HG02763 (cell line): ENCODE data around the gene RNFT2.
"Not testable (repeated sequence)": the region's sequence is repeated elsewhere in the genome, so short reads cannot be mapped to it uniquely, and the experiment has no call there.

Source experiments
- ATAC-seq: cut with Tn5 transposase; IDR thresholded peaks from one replicate; pipeline ENCODE4 v1.9.1; 2021; ENCODE audit warnings: mild to moderate bottlenecking, moderate library complexity; ENCODE audit not compliant: unreplicated experiment

Gene RNFT2

GRCh38 chr12:116742787-116743186 lies 4.7 kb downstream of the RNFT2 start:
- not testable (repeated sequence) for ATAC-seq

GRCh38 chr12:116744766-116745165 lies 6.7 kb downstream of the RNFT2 start:
- no peak for ATAC-seq

DNA sequence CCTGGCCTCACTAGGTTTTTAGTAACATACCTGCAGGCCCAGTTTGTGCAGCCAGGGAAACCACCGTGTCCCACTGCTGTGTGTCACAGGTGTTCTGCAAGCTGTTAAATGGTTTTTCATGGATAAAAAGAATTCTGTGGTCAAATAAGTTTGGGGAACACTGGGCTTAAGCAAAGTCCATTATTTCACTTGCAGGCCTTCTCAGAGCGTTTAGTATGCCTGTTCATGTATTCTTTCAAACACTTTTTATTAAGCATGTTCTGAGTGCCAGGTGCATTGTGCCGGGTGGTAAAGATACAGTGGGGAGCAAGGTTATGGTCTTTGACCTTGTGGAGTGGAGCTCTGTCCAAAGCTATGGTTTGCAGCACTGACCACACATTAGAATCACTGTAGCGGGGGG lies 7.4 kb downstream of the RNFT2 start:
- no peak for ATAC-seq

DNA sequence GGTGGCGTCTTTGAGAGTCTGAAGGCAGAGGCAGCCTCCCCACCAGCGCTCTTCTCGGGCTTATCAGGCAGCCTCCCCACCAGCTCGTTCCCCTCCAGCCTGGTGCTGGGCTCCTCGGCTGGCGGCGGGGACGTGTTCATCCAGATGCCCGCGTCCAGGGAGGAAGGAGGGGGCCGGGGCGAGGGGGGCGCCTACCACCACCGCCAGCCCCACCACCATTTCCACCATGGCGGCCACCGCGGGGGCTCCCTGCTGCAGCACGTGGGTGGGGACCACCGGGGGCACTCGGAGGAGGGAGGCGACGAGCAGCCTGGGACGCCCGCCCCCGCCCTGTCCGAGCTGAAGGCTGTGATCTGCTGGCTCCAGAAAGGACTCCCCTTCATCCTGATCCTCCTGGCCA lies 11.8 kb downstream of the RNFT2 start:
- no peak for ATAC-seq

DNA sequence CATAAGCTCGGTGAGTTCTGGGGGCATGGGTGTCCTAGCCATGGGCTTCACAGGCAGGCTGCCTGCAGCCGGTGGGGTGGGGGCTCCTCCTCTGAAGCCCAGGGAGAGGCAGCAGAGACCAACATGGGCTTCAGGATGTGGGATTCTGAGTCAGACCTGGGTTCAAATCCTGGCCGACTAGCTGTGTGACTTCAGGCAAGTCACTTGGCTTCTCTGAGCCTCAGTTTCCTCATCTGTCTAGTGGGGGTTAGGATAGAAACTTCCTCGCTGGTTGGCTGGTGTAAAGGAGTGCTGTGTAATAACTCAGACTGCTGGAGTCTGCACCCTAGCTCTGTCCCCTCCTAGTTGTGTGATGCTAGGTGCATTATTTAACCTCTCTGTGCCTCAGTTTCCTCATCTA lies 12.2 kb downstream of the RNFT2 start:
- no peak for ATAC-seq

DNA sequence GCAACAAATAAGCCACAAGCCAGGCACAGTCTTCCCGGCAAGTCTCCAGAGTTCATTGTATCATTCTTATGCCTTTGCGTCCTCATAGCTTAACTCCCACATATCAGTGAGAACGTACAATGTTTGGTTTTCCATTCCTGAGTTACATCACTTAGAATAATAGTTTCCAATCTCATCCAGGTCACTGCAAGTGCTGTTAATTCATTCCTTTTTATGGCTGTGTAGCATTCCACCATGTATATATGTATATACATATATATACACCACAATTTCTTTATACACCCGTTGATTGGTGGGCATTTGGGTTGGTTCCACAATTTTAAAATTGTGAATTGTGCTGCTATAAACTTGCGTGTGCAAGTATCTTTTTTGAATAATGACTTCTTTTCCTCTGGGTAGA lies 16.0 kb downstream of the RNFT2 start:
- ATAC-seq = not testable (repeated sequence)

- not testable (repeated sequence) for ATAC-seq
Measured at GRCh38 chr12:116754783-116755182, 16.7 kb downstream of the RNFT2 start.

DNA sequence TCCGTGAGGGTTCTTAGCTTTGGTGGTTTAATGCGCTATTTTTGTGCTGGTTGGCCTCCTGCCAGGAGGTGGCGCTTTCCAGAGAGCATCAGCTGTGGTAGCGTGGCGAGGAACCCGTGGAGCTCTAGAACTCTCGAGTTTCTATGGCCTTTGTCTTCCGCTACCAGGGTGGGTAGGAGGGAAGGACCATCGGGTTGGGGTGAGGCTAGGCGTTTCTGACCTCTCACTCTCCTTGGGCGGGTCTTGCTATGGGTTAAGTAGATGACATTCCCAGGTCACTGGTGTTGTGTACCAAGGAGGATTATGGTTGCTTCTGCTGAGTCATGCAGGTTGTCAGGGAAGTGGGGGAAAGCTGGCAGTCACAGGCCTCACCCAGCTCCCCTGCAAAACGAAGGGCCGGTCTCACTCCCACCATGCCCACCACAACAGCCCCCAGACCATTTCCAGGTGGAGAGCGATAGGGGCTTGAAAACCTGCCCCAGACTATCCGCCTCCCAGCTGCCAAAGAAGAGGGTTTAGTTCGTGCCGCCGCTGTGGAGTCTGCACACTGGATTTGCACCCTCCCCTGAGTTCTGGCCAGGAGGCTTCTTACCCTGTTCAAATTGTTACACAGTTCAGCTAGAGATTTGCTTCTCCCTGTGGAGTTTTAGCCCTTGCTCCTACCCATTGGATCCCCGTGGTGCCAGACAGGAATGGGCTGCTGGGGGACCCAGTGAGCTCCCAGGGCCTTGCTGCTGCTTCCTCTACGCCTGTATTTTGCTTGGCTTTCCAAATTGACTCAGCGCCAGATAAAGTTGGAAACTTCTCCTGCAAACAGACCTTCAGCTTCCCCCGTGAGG lies 21.9 kb downstream of the RNFT2 start:
- ATAC-seq = no peak

DNA sequence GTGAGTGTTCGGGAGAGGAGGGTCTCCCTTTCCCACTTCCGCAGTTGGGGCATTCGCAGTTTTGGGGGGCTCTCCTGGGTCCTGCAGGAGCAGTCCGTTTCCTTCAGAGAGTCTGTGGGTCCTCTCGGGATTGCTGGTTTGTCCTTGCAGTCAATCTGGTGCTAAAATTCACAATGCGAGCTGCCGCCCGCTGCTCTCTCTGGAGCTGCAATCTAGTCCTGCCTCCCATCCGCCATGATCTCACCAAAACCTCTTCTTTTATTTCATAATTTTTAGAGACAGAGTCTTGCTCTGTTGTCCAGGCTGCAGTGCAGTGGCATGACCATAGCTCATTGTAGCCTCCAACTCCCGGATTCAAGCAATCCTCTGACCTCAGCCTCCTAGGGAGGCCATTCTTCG lies 22.5 kb downstream of the RNFT2 start:
- no peak for ATAC-seq

- no peak for ATAC-seq
Measured at GRCh38 chr12:116761499-116761898, 23.4 kb downstream of the RNFT2 start.

DNA sequence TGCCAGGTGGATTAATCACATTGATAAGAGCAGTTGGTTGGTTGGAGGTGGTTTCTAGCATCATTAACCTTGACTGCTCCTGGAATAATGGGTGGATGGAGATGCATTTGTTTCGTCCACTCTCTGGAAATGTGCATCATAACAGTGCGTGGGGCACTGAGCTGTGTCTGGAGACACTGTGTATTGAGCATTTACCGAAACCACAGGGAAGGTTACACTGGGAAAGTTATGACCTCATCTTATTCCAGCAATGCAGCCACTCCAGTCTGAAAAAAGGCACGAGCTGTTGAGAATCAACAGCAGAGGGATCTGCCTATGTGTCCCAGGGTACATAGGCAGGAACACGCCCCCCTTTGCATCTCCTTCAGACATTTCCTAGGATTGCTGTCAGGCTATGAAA lies 27.2 kb downstream of the RNFT2 start:
- no peak for ATAC-seq

GRCh38 chr12:116766285-116766684 lies 28.2 kb downstream of the RNFT2 start:
- no peak for ATAC-seq

- no peak for ATAC-seq
Measured at GRCh38 chr12:116766746-116767145, 28.6 kb downstream of the RNFT2 start.

DNA sequence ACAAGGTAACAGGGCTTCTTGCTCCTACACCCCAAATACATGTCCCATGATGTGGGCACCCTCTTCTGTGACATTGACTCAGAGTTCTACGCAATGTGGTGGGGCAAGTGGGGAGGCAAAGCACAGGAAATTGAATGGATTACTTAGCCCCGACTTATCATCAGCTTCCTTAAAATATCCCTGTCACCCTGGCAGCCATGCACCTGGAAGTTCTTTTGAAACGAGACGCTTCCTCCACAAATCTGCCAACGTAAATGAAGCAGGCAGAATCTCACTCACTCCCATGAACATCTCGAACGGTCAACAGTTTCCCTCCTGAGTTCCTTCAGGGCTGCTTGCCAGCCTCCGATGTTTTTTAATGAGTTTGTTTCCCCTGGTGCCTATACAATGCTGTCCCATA lies 33.5 kb downstream of the RNFT2 start:
- no peak for ATAC-seq

GRCh38 chr12:116773276-116773731 lies 35.2 kb downstream of the RNFT2 start:
- no peak for ATAC-seq

DNA sequence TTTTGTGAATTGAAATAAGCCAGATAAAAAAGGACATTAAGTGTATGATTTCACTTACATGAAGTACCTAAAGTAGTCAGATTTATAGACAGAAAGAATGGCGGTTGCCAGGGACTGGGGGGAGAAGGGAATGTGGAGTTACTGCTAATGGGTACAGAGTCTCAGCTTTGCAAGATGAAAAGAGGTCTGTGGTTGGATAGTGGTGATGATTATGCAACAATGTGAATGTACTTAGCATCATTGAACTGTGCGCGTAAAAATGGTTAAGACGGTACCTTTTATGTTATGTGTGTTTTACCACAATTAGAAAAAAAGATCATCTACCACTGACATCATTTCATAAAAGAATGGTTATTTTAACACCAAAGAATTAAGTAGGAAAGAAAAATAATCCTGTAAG lies 35.9 kb downstream of the RNFT2 start:
- ATAC-seq = no peak

GRCh38 chr12:116777245-116777644 lies 39.1 kb downstream of the RNFT2 start:
- ATAC-seq = no peak

GRCh38 chr12:116779597-116779996 lies 41.5 kb downstream of the RNFT2 start:
- no peak for ATAC-seq

GRCh38 chr12:116780942-116781341 lies 42.8 kb downstream of the RNFT2 start:
- ATAC-seq = no peak

DNA sequence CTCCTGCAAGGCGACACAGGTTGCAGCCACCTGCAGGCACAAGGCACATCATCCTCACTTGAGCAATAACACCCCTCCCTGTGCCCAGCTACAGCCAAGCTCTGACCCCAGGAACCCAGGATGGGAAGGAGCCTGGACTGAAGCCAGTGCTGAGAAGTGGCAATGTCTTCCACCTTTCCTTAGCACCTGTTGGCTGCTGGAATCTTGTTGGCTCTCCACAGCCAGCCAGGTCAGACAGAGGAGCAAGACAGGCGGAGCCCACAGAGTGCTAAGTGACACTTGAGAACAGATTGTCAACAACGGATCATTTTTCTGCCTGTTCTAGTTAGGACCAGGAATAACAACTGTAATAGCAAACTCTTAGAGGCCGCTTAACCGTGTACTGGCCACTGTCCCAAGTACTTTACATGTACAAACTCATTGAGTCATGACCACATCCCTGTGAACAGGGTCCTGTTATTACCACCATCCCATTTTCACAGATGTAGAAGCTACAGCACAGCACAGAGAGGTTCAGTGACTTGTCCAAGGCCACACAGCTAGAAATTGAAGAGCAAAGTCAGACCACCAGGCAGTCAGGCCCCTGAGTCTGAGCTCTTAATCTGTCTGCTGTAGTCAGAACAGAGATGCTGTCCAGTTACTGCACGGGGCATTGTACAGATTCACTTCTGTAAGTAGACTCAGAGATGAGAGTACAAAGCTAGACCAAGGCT lies 45.6 kb downstream of the RNFT2 start:
- no peak for ATAC-seq

- ATAC-seq = no peak
Measured at GRCh38 chr12:116784238-116784612, 46.1 kb downstream of the RNFT2 start.

- not testable (repeated sequence) for ATAC-seq
Measured at GRCh38 chr12:116789562-116789961, 51.4 kb downstream of the RNFT2 start.
